Measurements from ENCODE around the gene ZNF827. TPM values are rescaled to one million over a fixed set of nuclear protein-coding genes. Genes with fewer than 3 reads are reported as not detected.

ZNF827 gene
- total RNA-seq, 3 donors from 2014 or later = 18.6 to 21.1 (median 19.0) TPM

DNA sequence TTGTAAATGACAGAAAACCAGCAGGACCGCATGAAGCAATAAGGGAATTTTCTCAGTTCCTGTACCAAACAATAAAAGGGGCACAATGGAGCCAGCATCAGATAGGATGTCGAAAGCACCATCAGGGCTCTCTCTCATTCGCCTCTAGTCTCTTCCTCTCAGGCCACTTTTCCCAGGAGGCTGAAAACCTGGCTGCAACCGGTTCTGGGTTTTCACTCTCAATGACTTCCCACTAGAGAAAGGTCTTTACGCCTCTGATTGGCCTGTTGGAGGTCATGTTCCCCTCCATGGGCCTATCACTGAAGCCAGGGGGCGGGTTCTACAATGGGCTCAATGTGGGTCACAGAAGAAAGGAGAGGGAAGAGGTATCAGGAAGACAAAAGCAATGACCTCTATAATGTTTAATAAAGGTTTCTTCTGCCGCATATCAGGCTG is 29.3 kb downstream of the ZNF827 start:
- intact Hi-C loops (cut with DNase I; ENCODE audit: low total_unique reads) = no loop called here
- no peaks in the 10 kb centered on the region for H3K27me3 ChIP-seq
- no peak for TF ChIP-seq POLR2A (IDR thresholded peaks at IDR 0.05)
- TF ChIP-seq POLR2AphosphoS5 (IDR thresholded peaks at IDR 0.05) = no peak
- TF ChIP-seq, protein P1, sequence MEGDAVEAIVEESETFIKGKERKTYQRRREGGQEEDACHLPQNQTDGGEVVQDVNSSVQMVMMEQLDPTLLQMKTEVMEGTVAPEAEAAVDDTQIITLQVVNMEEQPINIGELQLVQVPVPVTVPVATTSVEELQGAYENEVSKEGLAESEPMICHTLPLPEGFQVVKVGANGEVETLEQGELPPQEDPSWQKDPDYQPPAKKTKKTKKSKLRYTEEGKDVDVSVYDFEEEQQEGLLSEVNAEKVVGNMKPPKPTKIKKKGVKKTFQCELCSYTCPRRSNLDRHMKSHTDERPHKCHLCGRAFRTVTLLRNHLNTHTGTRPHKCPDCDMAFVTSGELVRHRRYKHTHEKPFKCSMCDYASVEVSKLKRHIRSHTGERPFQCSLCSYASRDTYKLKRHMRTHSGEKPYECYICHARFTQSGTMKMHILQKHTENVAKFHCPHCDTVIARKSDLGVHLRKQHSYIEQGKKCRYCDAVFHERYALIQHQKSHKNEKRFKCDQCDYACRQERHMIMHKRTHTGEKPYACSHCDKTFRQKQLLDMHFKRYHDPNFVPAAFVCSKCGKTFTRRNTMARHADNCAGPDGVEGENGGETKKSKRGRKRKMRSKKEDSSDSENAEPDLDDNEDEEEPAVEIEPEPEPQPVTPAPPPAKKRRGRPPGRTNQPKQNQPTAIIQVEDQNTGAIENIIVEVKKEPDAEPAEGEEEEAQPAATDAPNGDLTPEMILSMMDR (IDR thresholded peaks at IDR 0.05) = no peak
- H3K9me3 ChIP-seq = no peaks in the 10 kb centered on the region
- H3K4me3 ChIP-seq = peak overlapping the region; percentile 30 to 58 (median 41)
- peak in 1 of 2 donors; percentile 71 for DNase-seq (ENCODE audit: low spot score in 2 of 2)
- peak overlapping the region; percentile 69 to 83 for H3K27ac ChIP-seq
- no peaks in the 10 kb centered on the region for H3K4me1 ChIP-seq
- H3K36me3 ChIP-seq = no peaks in the 10 kb centered on the region

DNA sequence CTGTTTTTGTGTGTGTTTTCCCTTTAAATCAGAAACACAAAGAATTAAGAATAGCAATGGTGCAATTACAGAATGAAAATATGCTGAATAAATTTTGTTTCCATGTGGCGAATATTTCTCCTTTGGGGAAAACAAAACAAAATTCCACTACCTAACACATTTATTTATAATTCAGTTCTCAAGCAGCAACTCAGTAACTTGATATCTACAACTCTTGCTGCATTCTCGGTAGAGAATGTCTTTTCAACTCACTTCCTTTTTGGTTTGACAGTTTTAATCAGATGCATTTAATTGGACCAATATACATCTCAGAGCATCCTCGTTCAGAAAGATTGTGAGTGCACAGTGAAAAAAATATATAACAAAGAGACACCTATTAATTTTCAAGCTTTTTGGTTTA is 30.8 kb downstream of the ZNF827 start:
- Histone ChIP-seq H3K27me3 (no peaks in the 10 kb centered on the region), H3K4me3 (no peak overlapping the region), H3K4me1 (no peaks in the 10 kb centered on the region), H3K9me3 (no peaks in the 10 kb centered on the region), H3K27ac (no peak overlapping the region), H3K36me3 (no peaks in the 10 kb centered on the region)
- TF ChIP-seq, protein P1 (IDR thresholded peaks at IDR 0.05) = no peak
- intact Hi-C loops (cut with DNase I; ENCODE audit: low total_unique reads) = no loop called here
- no peak for DNase-seq (ENCODE audit: low spot score in 2 of 2)

DNA sequence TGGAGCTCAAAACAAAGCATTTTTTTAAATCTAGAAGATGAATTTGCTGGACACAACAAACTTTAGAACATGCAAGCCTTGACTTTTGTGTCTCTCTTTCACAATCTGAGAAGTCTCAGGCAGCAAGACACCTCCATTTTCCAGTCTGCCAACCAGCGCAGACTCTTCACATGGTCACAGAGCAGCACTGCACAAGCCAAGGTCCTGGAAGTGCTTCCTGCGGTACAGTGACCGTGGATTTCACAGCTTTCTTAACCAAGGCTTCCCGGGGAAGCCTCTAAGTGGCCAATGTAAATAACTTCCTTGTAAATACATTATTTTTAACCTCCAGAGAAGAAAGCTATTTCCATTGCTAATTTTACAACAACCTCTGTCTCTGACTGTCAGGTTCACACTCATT is 31.2 kb downstream of the ZNF827 start:
- H3K27ac ChIP-seq = no peak overlapping the region
- TF ChIP-seq, protein P1 (IDR thresholded peaks at IDR 0.05) = no peak
- no peak for TF ChIP-seq POLR2AphosphoS5 (IDR thresholded peaks at IDR 0.05)
- TF ChIP-seq POLR2A (IDR thresholded peaks at IDR 0.05) = no peak
- no peaks in the 10 kb centered on the region for H3K36me3 ChIP-seq
- no peaks in the 10 kb centered on the region for H3K27me3 ChIP-seq
- intact Hi-C loops (cut with DNase I; ENCODE audit: low total_unique reads) = no loop called here
- no peak for DNase-seq (ENCODE audit: low spot score in 2 of 2)
- no peaks in the 10 kb centered on the region for H3K9me3 ChIP-seq
- no peaks in the 10 kb centered on the region for H3K4me1 ChIP-seq
- H3K4me3 ChIP-seq = no peak overlapping the region

DNA sequence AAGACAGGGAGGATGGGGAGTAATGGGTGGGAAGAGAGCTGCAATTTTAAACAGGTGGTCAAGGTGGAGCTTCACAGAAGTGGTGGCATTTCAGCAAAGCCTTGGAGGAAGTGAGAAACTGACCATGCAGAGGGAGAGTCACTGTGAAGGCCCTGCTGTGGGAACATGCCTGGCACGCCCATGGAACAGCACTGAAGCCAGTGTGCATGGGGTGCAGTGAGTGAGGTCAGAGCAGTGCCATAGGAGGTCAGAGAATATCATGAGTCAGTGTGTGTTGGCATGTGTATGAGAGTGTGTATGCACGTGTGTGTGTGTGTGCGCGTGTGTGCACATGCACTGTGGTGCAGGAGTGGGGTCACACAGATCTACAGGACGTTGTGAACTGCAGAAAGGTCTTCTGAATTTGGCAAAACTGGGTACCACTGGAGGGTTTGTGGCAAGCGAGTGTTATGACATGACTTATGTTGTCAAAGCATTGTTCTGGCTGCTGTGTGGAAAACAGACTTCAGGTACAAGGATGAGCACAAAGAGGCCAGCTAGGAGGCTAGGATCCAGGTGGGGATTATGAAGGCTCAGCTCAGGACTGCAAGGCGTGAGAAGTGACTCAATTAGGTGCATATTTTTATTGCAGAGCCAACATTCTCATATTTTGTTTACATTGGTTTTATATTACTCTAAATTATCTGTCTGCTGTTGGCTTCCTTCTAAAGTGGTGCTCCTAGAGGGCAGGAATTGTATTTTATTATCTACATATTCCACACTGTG is 34.0 kb downstream of the ZNF827 start:
- intact Hi-C loops (cut with DNase I; ENCODE audit: low total_unique reads) = no loop called here
- no peaks in the 10 kb centered on the region for H3K9me3 ChIP-seq
- no peaks in the 10 kb centered on the region for H3K4me1 ChIP-seq
- TF ChIP-seq POLR2A (IDR thresholded peaks at IDR 0.05) (no peak), POLR2AphosphoS5 (IDR thresholded peaks at IDR 0.05) (no peak)
- TF ChIP-seq, protein P1 (IDR thresholded peaks at IDR 0.05) = no peak
- no peaks in the 10 kb centered on the region for H3K36me3 ChIP-seq
- H3K27me3 ChIP-seq = no peaks in the 10 kb centered on the region
- H3K27ac ChIP-seq = no peak overlapping the region
- DNase-seq (ENCODE audit: low spot score in 2 of 2) = no peak
- H3K4me3 ChIP-seq = no peak overlapping the region

DNA sequence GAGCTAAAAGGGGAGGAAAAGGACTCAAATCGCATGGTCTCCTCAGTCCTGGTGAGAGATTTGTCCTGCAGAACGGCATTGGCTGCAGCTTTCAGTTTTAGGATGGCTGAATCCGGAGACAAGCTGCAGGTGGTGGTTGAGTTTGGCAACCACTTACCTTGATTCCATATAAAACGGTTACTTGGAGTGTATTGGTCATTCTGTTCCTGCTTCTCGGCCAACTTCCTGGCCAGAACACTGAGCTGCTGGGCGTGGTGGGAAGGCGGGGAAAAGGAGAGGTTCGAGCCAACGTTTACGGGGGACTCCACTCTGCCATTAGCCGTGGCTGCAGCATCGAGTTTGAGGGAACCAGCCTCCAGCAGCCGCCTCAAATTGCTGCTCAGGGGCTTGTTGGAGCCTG is 36.1 kb downstream of the ZNF827 start:
- intact Hi-C loops (cut with DNase I; ENCODE audit: low total_unique reads) = no loop called here
- H3K27ac ChIP-seq = no peak overlapping the region
- no peaks in the 10 kb centered on the region for H3K4me1 ChIP-seq
- no peaks in the 10 kb centered on the region for H3K36me3 ChIP-seq
- no peak for DNase-seq (ENCODE audit: low spot score in 2 of 2)
- no peak overlapping the region for H3K4me3 ChIP-seq
- no peaks in the 10 kb centered on the region for H3K9me3 ChIP-seq
- TF ChIP-seq, protein P1 (IDR thresholded peaks at IDR 0.05) = no peak
- TF ChIP-seq POLR2A (IDR thresholded peaks at IDR 0.05) (no peak), POLR2AphosphoS5 (IDR thresholded peaks at IDR 0.05) (no peak)
- H3K27me3 ChIP-seq = no peaks in the 10 kb centered on the region
